Endothelial cell of umbilical vein (primary cell): ENCODE measurements around the gene COMMD7. TPM values are rescaled to one million over a fixed set of nuclear protein-coding genes. Genes with fewer than 3 reads are reported as not detected.
"Not testable (repeated sequence)": the region's sequence is repeated elsewhere in the genome, so short reads cannot be mapped to it uniquely, and the experiment has no call there.

Source experiments
- BruUV-seq: library from RNA; stranded (reverse); fragments of 400-500 nt; replicated peaks from 2 replicates; lab custom pipeline; 2021; lab: Mats Ljungman, UMichigan
- CTCF ChIA-PET: fragments of 300-600, 350-600 bp; sonication (Branson Sonifier 250); formaldehyde crosslinking; loops from one replicate; lab custom pipeline; 2021; ENCODE audit warnings: antibody characterized with exemption, inconsistent platforms; lab: Charles Lee
- POLR2A ChIA-PET: fragments of 300-600, 350-600 bp; sonication (Branson Sonifier 250); formaldehyde crosslinking; loops from one replicate; lab custom pipeline; 2021; ENCODE audit warnings: antibody characterized with exemption, inconsistent platforms; lab: Charles Lee
- DNase-seq: peaks from one replicate; pipeline ENCODE4 v3.0.0-alpha.2; 2011; ENCODE audit warnings: low read depth, low spot score
- FAIRE-seq: peaks from 2 replicates; lab custom pipeline; 2011; peaks lifted over from hg19 to GRCh38; lab: Jason Lieb, UNC
- H2AFZ ChIP-seq: 2 replicates; pipeline ENCODE4 v1.6.0; 2012; ENCODE audit warnings: low read depth, low read length, control low read depth, inconsistent platforms
- H3K27ac ChIP-seq: 2 replicates; pipeline ENCODE4 v1.5.1; 2011; ENCODE audit warnings: low read depth, mild to moderate bottlenecking, control low read depth, low read length, moderate library complexity; ENCODE audit not compliant: insufficient read depth
- H3K27me3 ChIP-seq, 2 experiments: 2 replicates each; pipeline versions ENCODE4 v1.6.0 to v1.6.1; 2011; ENCODE audit warnings: low read length in 2 of 2, mixed read lengths in 1 of 2; ENCODE audit not compliant: control insufficient read depth in 2 of 2, insufficient read depth in 2 of 2
- H3K36me3 ChIP-seq, 2 experiments: 2 replicates in 1 of 2; 3 replicates in 1 of 2; pipeline ENCODE4 v1.5.1; 2011; ENCODE audit warnings: low read length in 2 of 2, mild to moderate bottlenecking in 1 of 2, moderate library complexity in 1 of 2; ENCODE audit not compliant: control insufficient read depth in 2 of 2, insufficient read depth in 2 of 2; ENCODE audit errors: extremely low read depth in 1 of 2
- H3K4me1 ChIP-seq: 3 replicates; pipeline ENCODE4 v1.5.1; 2011; ENCODE audit warnings: mild to moderate bottlenecking, low read length; ENCODE audit not compliant: control insufficient read depth, insufficient read depth; ENCODE audit errors: extremely low read depth
- H3K4me2 ChIP-seq: 2 replicates; pipeline ENCODE4 v1.6.1; 2011; ENCODE audit warnings: low read length, control low read depth, mixed read lengths; ENCODE audit not compliant: insufficient read depth
- H3K4me3 ChIP-seq, 3 experiments: fragments of 200-600 bp in 1 of 3; sonication (generic), shearing (Covaris generic) in 1 of 3; replicated peaks in 1 of 3; 2 replicates each; pipeline ENCODE4 v1.5.1; 2011 to 2016; ENCODE audit warnings: control low read depth in 3 of 3, low read length in 3 of 3, mild to moderate bottlenecking in 2 of 3, inconsistent platforms in 1 of 3, low read depth in 1 of 3, moderate library complexity in 1 of 3; ENCODE audit not compliant: insufficient read depth in 1 of 3
- H3K79me2 ChIP-seq: 2 replicates; pipeline ENCODE4 v1.6.0; 2012; ENCODE audit warnings: low read length, inconsistent platforms; ENCODE audit not compliant: control insufficient read depth, insufficient read depth
- H3K9ac ChIP-seq: replicated peaks from 2 replicates; pipeline ENCODE3; 2011; ENCODE audit warnings: low read length, control low read depth; ENCODE audit not compliant: insufficient read depth; ENCODE audit errors: extremely low read depth
- H3K9me1 ChIP-seq: replicated peaks from 3 replicates; pipeline ENCODE4 v1.6.0; 2011; ENCODE audit warnings: mild to moderate bottlenecking, low read length; ENCODE audit not compliant: control insufficient read depth, insufficient read depth; ENCODE audit errors: extremely low read depth
- H3K9me3 ChIP-seq: replicated peaks from 2 replicates; pipeline ENCODE4 v1.5.1; 2012; ENCODE audit warnings: low read length, inconsistent platforms; ENCODE audit not compliant: control insufficient read depth, insufficient read depth
- H4K20me1 ChIP-seq: replicated peaks from 2 replicates; pipeline ENCODE3; 2011; ENCODE audit warnings: mild to moderate bottlenecking, low read length; ENCODE audit not compliant: control insufficient read depth, insufficient read depth; ENCODE audit errors: extremely low read depth
- EZH2 ChIP-seq: IDR thresholded peaks from 2 replicates; pipeline ENCODE4 v1.6.1; 2012; ENCODE audit warnings: borderline replicate concordance, low read depth, mild to moderate bottlenecking, moderate library complexity, low read length, inconsistent platforms; ENCODE audit not compliant: severe bottlenecking
- FOS ChIP-seq: IDR thresholded peaks from 2 replicates; pipeline ENCODE4 v1.6.1; 2011; ENCODE audit warnings: mild to moderate bottlenecking, low read length, moderate library complexity, borderline replicate concordance; ENCODE audit not compliant: insufficient read depth
- GATA2 ChIP-seq: IDR thresholded peaks from 2 replicates; pipeline ENCODE4 v1.7.0; 2011; ENCODE audit warnings: low read depth, mild to moderate bottlenecking, moderate library complexity, mixed read lengths, low read length; ENCODE audit not compliant: insufficient read length, insufficient read depth
- JUN ChIP-seq: IDR thresholded peaks from 2 replicates; pipeline ENCODE4 v1.6.1; 2011; ENCODE audit warnings: borderline replicate concordance, low read depth; ENCODE audit not compliant: insufficient read length, insufficient read depth
- MAX ChIP-seq: IDR thresholded peaks from 2 replicates; pipeline ENCODE4 v1.6.1; 2011; ENCODE audit not compliant: insufficient read depth, insufficient read length
- MYC ChIP-seq: IDR thresholded peaks from one replicate; pipeline ENCODE4 v1.6.1; 2011; ENCODE audit warnings: mild to moderate bottlenecking, low read depth, low read length
- POLR2A ChIP-seq: IDR thresholded peaks from 2 replicates; pipeline ENCODE4 v1.6.1; 2012; ENCODE audit warnings: low read depth, mild to moderate bottlenecking, control low read depth, low read length
- POLR2AphosphoS5 ChIP-seq: IDR thresholded peaks from 2 replicates; pipeline ENCODE4 v1.6.1; 2012; ENCODE audit warnings: low read depth, mild to moderate bottlenecking, control low read depth, low read length, moderate library complexity; ENCODE audit not compliant: insufficient read depth
- dilution Hi-C: fragments of 300-500 bp; cut with MboI; formaldehyde crosslinking; loops from one replicate; pipeline ENCODE4 v1.15.0; 2019; ENCODE audit warnings: low sequenced_read_pairs; ENCODE audit not compliant: extremely low pct_ligation_motif_present
- intact Hi-C: fragments of 100-400 bp; cut with micrococcal nuclease; formaldehyde crosslinking; loops from one replicate; pipeline ENCODE4 v1.10.0; 2022
- polyA plus RNA-seq, 4 experiments: library from polyadenylated mRNA; depleted of rRNA in 3 of 4; stranded (reverse) in 3 of 4; unstranded in 1 of 4; fragments of >200 nt; gene quantifications; 2 replicates each; pipeline versions ENCODE4 v1.2.1 to v1.2.3, GENCODE V29; 2011 to 2012; ENCODE audit warnings: missing spikeins in 1 of 4
- total RNA-seq: library from RNA; stranded (reverse); gene quantifications from 2 replicates; pipeline ENCODE4 v1.2.3, GENCODE V29; 2021
- TF ChIP-seq, protein P1 (sequence below), 2 donors: IDR thresholded peaks; 1 replicate in 1 of 2; 2 replicates in 1 of 2; pipeline ENCODE4 v1.5.1; 2011; ENCODE audit warnings: low read length in 2 of 2, mild to moderate bottlenecking in 2 of 2, moderate library complexity in 2 of 2, control low read depth in 1 of 2, inconsistent platforms in 1 of 2, low read depth in 1 of 2; ENCODE audit not compliant: insufficient read depth in 1 of 2; ENCODE audit errors: extremely low read depth in 1 of 2

COMMD7 gene
- total and polyA plus RNA-seq, 2 donors (not counting 3 experiments of a cell fraction or from before 2014, with no cell fraction given) = 58.8 to 72.9 TPM

- no peaks in the 10 kb centered on the region for H3K4me1 ChIP-seq
- H3K4me3 ChIP-seq = no peak overlapping the region
- H2AFZ ChIP-seq = no peak overlapping the region
- dilution Hi-C loops (no loop called here), intact Hi-C loops (no loop called here)
- H3K36me3 ChIP-seq = no peaks in the 10 kb centered on the region
- BruUV-seq = no TSS peak
- no peaks in the 10 kb centered on the region for H3K27me3 ChIP-seq
- DNase-seq (no peak), FAIRE-seq (no peak)
- no peaks in the 10 kb centered on the region for H3K9me3 ChIP-seq
- no peak overlapping the region for H3K9ac ChIP-seq
- TF ChIP-seq GATA2 = no peak
- TF ChIP-seq MAX = no peak
- no peak for TF ChIP-seq POLR2A
- no peak for TF ChIP-seq FOS
- CTCF ChIA-PET = interaction anchor here (1.4 kb wide), 1 partner anchor 80 kb away, joined by 3 read pairs; no protein-coding TSS in a partner anchor
- H3K4me2 ChIP-seq = no peak overlapping the region
- H3K27ac ChIP-seq = no peak overlapping the region
- H3K9me1 ChIP-seq = no peaks in the 10 kb centered on the region
- POLR2A ChIA-PET = interaction anchor here (0.6 kb wide), 1 partner anchor 59 kb away, joined by 3 read pairs; no protein-coding TSS in a partner anchor
- no peaks in the 10 kb centered on the region for H4K20me1 ChIP-seq
- H3K79me2 ChIP-seq = no peaks in the 10 kb centered on the region
Observed at GRCh38 chr20:32697608-32698007, 45.7 kb downstream of the COMMD7 start.

GRCh38 chr20:32695089-32695488 lies 48.2 kb downstream of the COMMD7 start:
- dilution Hi-C loops = no loop called here
- H3K4me2 ChIP-seq = no peak overlapping the region
- H2AFZ ChIP-seq = no peak overlapping the region
- FAIRE-seq = no peak
- no TSS peak for BruUV-seq
- no peaks in the 10 kb centered on the region for H3K9me1 ChIP-seq
- POLR2A ChIA-PET = no interaction called here
- CTCF ChIA-PET = no interaction called here
- H4K20me1 ChIP-seq = no peaks in the 10 kb centered on the region
- no peak overlapping the region for H3K9ac ChIP-seq
- H3K9me3 ChIP-seq = no peaks in the 10 kb centered on the region
- H3K36me3 ChIP-seq = no peaks in the 10 kb centered on the region
- H3K4me1 ChIP-seq = no peaks in the 10 kb centered on the region
- TF ChIP-seq JUN (no peak), POLR2A (no peak), MAX (no peak), MYC (no peak), POLR2AphosphoS5 (no peak), FOS (no peak), GATA2 (no peak), EZH2 (no peak)
- TF ChIP-seq, protein P1, sequence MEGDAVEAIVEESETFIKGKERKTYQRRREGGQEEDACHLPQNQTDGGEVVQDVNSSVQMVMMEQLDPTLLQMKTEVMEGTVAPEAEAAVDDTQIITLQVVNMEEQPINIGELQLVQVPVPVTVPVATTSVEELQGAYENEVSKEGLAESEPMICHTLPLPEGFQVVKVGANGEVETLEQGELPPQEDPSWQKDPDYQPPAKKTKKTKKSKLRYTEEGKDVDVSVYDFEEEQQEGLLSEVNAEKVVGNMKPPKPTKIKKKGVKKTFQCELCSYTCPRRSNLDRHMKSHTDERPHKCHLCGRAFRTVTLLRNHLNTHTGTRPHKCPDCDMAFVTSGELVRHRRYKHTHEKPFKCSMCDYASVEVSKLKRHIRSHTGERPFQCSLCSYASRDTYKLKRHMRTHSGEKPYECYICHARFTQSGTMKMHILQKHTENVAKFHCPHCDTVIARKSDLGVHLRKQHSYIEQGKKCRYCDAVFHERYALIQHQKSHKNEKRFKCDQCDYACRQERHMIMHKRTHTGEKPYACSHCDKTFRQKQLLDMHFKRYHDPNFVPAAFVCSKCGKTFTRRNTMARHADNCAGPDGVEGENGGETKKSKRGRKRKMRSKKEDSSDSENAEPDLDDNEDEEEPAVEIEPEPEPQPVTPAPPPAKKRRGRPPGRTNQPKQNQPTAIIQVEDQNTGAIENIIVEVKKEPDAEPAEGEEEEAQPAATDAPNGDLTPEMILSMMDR (IDR thresholded peaks at IDR 0.05; ENCODE audit: extremely low read depth in 1 of 2, insufficient read depth in 1 of 2, low read depth in 1 of 2, low read length in 2 of 2) = no peak
- H3K27ac ChIP-seq = no peak overlapping the region
- intact Hi-C loops = no loop called here
- H3K27me3 ChIP-seq = no peaks in the 10 kb centered on the region
- no peak overlapping the region for H3K4me3 ChIP-seq
- no peaks in the 10 kb centered on the region for H3K79me2 ChIP-seq
- DNase-seq = no peak

GRCh38 chr20:32688966-32689365 lies 54.3 kb downstream of the COMMD7 start:
- H3K9ac ChIP-seq, H3K4me1 ChIP-seq, dilution Hi-C loops, H3K27ac ChIP-seq, H2AFZ ChIP-seq, intact Hi-C loops, H3K9me3 ChIP-seq, H3K36me3 ChIP-seq, H3K27me3 ChIP-seq, H3K79me2 ChIP-seq, DNase-seq, H3K9me1 ChIP-seq, POLR2A ChIA-PET, FAIRE-seq, CTCF ChIA-PET, BruUV-seq, H4K20me1 ChIP-seq, H3K4me2 ChIP-seq, H3K4me3 ChIP-seq: not testable (repeated sequence)
